ENCODE measurements around the gene POLR2E.

DNA sequence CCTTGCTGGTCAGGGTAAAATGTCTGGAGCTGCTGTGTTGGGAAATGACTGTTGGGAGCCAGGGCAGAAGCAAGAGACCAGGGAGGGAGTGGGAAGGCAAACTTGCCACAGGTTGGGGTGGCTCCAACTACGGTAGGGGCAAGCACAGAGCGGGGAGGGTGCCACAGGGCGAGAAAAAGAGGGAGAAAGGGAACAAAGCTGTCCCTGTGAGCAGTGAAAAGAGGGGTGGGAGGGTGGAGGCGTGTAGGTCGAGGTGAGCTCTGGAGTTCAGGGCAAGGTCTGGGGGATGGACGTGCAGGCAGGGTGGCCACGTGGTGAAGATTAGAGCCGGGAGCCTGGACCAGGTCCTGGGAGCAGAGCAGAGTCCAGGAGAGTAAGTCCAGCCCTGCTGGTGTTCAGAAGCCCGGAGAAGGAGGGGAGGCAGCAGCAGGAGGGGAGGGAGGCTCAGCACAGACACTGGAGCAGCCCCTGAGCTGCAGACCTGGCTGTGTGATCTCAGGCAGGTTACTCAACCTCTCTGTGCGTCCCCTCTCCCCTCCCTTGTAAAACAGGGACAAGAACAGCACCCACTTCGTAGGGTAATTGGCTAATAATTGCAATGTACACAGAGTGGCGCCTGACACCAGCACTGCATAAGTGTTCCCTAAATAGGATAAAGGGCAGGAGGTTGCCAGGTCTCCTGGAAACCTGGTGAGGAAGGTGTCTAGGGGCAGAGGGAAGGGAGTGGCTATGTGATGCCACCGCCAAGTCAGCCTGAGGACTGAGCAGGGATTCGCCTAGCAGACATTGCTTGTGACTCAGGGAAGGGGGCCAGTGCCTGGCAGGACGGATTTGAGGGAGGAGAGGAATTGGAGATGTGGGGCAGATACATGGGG is 3.2 kb upstream of the POLR2E start:
- TF ChIP-seq TCF3 (IDR thresholded peaks at IDR 0.05; ENCODE audit: borderline replicate concordance, insufficient read depth, low read depth, low read length) (no peak), CTCF (IDR thresholded peaks at IDR 0.05 in 2 of 3, conservative IDR thresholded peaks at IDR 0.05 in 1 of 3; ENCODE audit: control insufficient read depth in 2 of 3, extremely low read depth in 1 of 3, insufficient read depth in 1 of 3, low read depth in 3 of 3, low read length in 3 of 3) (no peak), FOXK2 (IDR thresholded peaks at IDR 0.05) (no peak), CEBPB (IDR thresholded peaks at IDR 0.05; ENCODE audit: borderline replicate concordance in 1 of 2, low read depth in 2 of 2, low read length in 2 of 2) (no peak), TARDBP (IDR thresholded peaks at IDR 0.05; ENCODE audit: borderline replicate concordance) (no peak), BMI1 (IDR thresholded peaks at IDR 0.05; ENCODE audit: borderline replicate concordance) (no peak), ESRRA (IDR thresholded peaks at IDR 0.05; ENCODE audit: low read length) (no peak), MTA2 (IDR thresholded peaks at IDR 0.05; ENCODE audit: low read depth) (no peak), FOS (IDR thresholded peaks at IDR 0.05; ENCODE audit: borderline replicate concordance, extremely low read depth, insufficient read length) (no peak), IRF5 (IDR thresholded peaks at IDR 0.05; ENCODE audit: borderline replicate concordance) (no peak), BHLHE40 (IDR thresholded peaks at IDR 0.05; ENCODE audit: borderline replicate concordance in 1 of 2, low read depth in 2 of 2, low read length in 1 of 2) (no peak), TBL1XR1 (IDR thresholded peaks at IDR 0.05; ENCODE audit: low read depth, low read length) (no peak)

Measured in GM12878 (cell line).